Right lobe of liver (tissue), 6 donors: ENCODE results near the gene DPM1. TPM values are rescaled to one million over a fixed set of nuclear protein-coding genes. Genes with fewer than 3 reads are reported as not detected.

Experiments used
- ATAC-seq, 4 donors: fragments of 200-7000 bp; cut with Tn5 transposase; one replicate each; pipeline ENCODE4 v1.9.1; 2020; ENCODE audit warnings: mild to moderate bottlenecking in 4 of 4, moderate library complexity in 4 of 4
- DNase-seq, 3 donors: peaks; one replicate each; pipeline ENCODE4 v3.0.0-alpha.2; 2020
- H3K27ac ChIP-seq, 3 donors: fragments of 200-600 bp; one replicate each; pipeline ENCODE4 v1.8.0; 2022
- H3K27me3 ChIP-seq, 2 donors: fragments of 200-600 bp; one replicate each; pipeline ENCODE4 v1.8.0; 2022
- H3K36me3 ChIP-seq, 4 donors: fragments of 200-600 bp; sonication (generic) in 1 of 4; one replicate each; pipeline versions ENCODE4 v1.5.1 to v1.8.0; 2017 to 2022; ENCODE audit warnings: control low read depth in 1 of 4
- H3K4me1 ChIP-seq, 4 donors: fragments of 200-600 bp; sonication (generic) in 1 of 4; one replicate each; pipeline versions ENCODE4 v1.5.1 to v1.8.0; 2017 to 2022; ENCODE audit warnings: control low read depth in 1 of 4
- H3K4me3 ChIP-seq, 3 donors: fragments of 200-600 bp; one replicate each; pipeline ENCODE4 v1.8.0; 2022
- H3K9me3 ChIP-seq, 4 donors: fragments of 200-600 bp; sonication (generic) in 1 of 4; one replicate each; pipeline versions ENCODE4 v1.5.1 to v1.8.0; 2017 to 2022; ENCODE audit warnings: control low read depth in 1 of 4
- POLR2A ChIP-seq: fragments of 450-650 bp; IDR thresholded peaks from one replicate; pipeline ENCODE4 v1.6.1; 2017; ENCODE audit warnings: antibody characterized with exemption, mild to moderate bottlenecking
- WGBS: methylation state at CpG from one replicate; pipeline ENCODE4 v1.1.6; 2018; ENCODE audit warnings: low coverage, low lambda C conversion rate; ENCODE audit not compliant: insufficient coverage; ENCODE audit errors: missing lambda C conversion rate; 5-methylcytosine and 5-hydroxymethylcytosine counted together
- intact Hi-C, 2 donors: fragments of 100-400 bp; cut with DNase I; formaldehyde crosslinking; loops; one replicate each; pipeline versions ENCODE4 v1.11.2 to v1.14.1; 2022
- total RNA-seq, 6 experiments: library from RNA; depleted of rRNA in 2 of 6; stranded (reverse); fragments of >200 nt in 2 of 6; fragmentation: NEBNext Ultra II Directional in 3 of 6; extraction: Animal tissue kit (Norgen Biotek cat#: 25700) in 3 of 6; gene quantifications; one replicate each; pipeline versions ENCODE4 v1.1.0 to v1.2.4, GENCODE V29; 2016 to 2023
- TF ChIP-seq, protein P1 (sequence below), 4 donors: fragments of 200-600 bp in 3 of 4; fragments of 450-650 bp in 1 of 4; IDR thresholded peaks; one replicate each; pipeline versions ENCODE4 v1.5.1 to v1.8.0; 2016 to 2022; ENCODE audit warnings: antibody characterized with exemption in 4 of 4, mild to moderate bottlenecking in 2 of 4
- donor health status: DM: no; HTN: yes; CAD: no.
- donor health status: DM: no; HTN: no; CAD: no.
- donor health status: DM: no; HTN: no; CAD: no.
- donor health status: DM: no; HTN: yes; CAD: no.
- donor health status: DM: no; HTN: yes; CAD: no.

Gene DPM1
- total RNA-seq, 6 experiments from 2014 or later: 16.6 to 40.4 (median 21.2) TPM

DNA sequence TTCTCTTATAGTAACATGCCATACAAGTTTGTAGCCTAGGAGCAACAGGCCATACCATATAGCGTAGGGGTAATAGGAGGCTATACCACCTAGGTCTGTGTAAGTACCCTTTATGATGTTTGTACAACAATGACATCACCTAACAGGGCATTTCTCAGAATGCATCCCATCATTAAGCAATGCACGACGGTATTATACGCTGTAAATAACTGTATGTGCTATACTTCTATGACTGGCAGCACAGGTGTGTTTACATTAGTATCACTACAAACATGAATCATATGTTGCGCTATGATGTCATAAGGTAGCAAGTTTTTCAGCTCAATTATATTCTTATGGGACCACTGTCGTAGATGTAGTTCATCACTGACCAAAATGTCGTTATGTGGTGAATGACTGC is 58.1 kb downstream of the DPM1 start:
- intact Hi-C loops: no loop called here
- H3K36me3 ChIP-seq: peaks cover 0 to 32% (median 7%) of the 10 kb centered on the region in 4 donors
- 82% methylated on average over 5 of the region's 7 CpGs for WGBS

GRCh38 chr20:50898475-50898874 is 59.9 kb downstream of the DPM1 start:
- ATAC-seq (no peak), DNase-seq (no peak)
- TF ChIP-seq POLR2A: no peak
- TF ChIP-seq, protein P1, sequence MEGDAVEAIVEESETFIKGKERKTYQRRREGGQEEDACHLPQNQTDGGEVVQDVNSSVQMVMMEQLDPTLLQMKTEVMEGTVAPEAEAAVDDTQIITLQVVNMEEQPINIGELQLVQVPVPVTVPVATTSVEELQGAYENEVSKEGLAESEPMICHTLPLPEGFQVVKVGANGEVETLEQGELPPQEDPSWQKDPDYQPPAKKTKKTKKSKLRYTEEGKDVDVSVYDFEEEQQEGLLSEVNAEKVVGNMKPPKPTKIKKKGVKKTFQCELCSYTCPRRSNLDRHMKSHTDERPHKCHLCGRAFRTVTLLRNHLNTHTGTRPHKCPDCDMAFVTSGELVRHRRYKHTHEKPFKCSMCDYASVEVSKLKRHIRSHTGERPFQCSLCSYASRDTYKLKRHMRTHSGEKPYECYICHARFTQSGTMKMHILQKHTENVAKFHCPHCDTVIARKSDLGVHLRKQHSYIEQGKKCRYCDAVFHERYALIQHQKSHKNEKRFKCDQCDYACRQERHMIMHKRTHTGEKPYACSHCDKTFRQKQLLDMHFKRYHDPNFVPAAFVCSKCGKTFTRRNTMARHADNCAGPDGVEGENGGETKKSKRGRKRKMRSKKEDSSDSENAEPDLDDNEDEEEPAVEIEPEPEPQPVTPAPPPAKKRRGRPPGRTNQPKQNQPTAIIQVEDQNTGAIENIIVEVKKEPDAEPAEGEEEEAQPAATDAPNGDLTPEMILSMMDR (IDR thresholded peaks at IDR 0.05): no peak
- H3K4me1 ChIP-seq: peaks cover 0 to 11% (median 4%) of the 10 kb centered on the region in 4 donors
- no peak overlapping the region for H3K4me3 ChIP-seq
- no peak overlapping the region for H3K27ac ChIP-seq
- intact Hi-C loops: no loop called here
- WGBS: 100% methylated on average over 1 of the region's 1 CpG
- H3K36me3 ChIP-seq: peaks cover 0 to 40% (median 12%) of the 10 kb centered on the region in 4 donors
- no peaks in the 10 kb centered on the region for H3K9me3 ChIP-seq
- H3K27me3 ChIP-seq: no peaks in the 10 kb centered on the region

More for the DNA sequence above, 58.1 kb downstream of the DPM1 start:
- DNase-seq: no peak
- TF ChIP-seq POLR2A: no peak
- TF ChIP-seq, protein P1 (IDR thresholded peaks at IDR 0.05): no peak
- no peaks in the 10 kb centered on the region for H3K9me3 ChIP-seq
- no peak overlapping the region for H3K4me3 ChIP-seq
- no peak for ATAC-seq
- no peaks in the 10 kb centered on the region for H3K27me3 ChIP-seq
- H3K4me1 ChIP-seq: peaks cover 0 to 7% (median 2%) of the 10 kb centered on the region in 4 donors
- H3K27ac ChIP-seq: no peak overlapping the region

- Histone ChIP-seq H3K27ac (peak overlapping the region in 2 of 3 donors; percentile 22 to 34), H3K36me3 (peaks cover 0 to 52% (median 15%) of the 10 kb centered on the region in 4 donors), H3K4me1 (peaks cover 0 to 11% (median 4%) of the 10 kb centered on the region in 4 donors), H3K9me3 (no peaks in the 10 kb centered on the region), H3K27me3 (no peaks in the 10 kb centered on the region), H3K4me3 (no peak overlapping the region)
- WGBS: 60% methylated on average over 7 of the region's 8 CpGs
- peak; percentile 79 to 90 (median 86) for ATAC-seq
- TF ChIP-seq, protein P1 (IDR thresholded peaks at IDR 0.05): no peak
- TF ChIP-seq POLR2A: no peak
- no peak for DNase-seq
- intact Hi-C loops: no loop called here
These were observed 63.1 kb downstream of the DPM1 start for GRCh38 chr20:50895111-50895830.

- intact Hi-C loops: no loop called here
- TF ChIP-seq POLR2A: no peak
- TF ChIP-seq, protein P1 (IDR thresholded peaks at IDR 0.05): no peak
- ATAC-seq (no peak), DNase-seq (no peak)
- H3K36me3 ChIP-seq: peaks cover 0 to 51% (median 15%) of the 10 kb centered on the region in 4 donors
- no peak overlapping the region for H3K4me3 ChIP-seq
- no peaks in the 10 kb centered on the region for H3K9me3 ChIP-seq
- no peaks in the 10 kb centered on the region for H3K27me3 ChIP-seq
- no peak overlapping the region for H3K27ac ChIP-seq
- WGBS: 96% methylated on average over 5 of the region's 7 CpGs
- H3K4me1 ChIP-seq: peaks cover 0 to 11% (median 4%) of the 10 kb centered on the region in 4 donors
These were observed 64.7 kb downstream of the DPM1 start for GRCh38 chr20:50893620-50894019.
